Measurements from ENCODE around the gene METTL9. TPM values are rescaled to one million over a fixed set of nuclear protein-coding genes. Genes with fewer than 3 reads are reported as not detected.

METTL9 gene
- total RNA-seq, 2 donors from 2014 or later: 76.3 to 114 TPM

DNA sequence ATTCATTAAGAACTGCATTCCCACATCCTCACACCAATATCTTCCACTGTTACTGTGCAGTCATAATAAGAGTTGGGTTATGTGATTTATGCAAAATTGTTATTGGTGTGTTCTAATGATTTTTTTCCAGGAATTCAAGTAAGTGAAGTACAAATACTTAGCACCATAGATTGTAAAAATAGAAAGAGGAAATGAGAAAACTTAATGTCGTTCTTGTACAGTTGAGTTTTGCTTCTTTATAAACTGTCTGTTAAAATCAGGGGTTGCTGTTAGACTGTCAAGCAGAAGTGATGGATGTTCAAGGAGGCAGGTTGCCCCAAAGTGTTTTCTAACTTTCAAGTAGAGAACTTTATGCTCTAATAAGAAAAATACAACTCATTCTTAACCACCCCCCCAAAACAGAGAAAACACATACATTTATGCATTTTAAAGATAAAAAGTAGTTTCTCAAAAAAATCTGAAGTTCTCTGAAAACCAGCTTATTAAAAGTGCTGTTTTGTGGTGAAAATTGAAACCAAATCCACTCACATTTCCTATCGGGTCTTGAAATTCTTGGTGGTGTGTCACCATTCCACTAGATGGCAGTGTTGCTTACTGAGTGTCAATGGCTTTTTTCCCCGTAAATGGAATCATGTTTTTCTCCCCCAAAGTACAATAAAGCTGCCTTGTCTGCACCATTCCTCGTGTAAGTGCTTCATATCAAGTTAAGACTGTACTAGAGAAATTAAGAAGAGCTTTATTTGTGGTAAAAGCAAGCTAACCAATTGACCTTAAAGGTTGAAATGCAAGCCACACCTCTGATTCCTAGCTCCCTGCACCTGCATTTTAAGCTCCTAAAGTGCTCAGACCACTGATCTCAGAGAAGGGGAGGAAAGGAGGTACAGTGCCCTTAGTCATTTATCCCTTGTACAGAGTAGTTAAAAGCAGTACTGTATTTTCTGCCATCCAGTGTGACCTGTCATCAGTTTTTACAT, 57.7 kb downstream of the METTL9 start:
- no peak overlapping the region for H3K27ac ChIP-seq
- TF ChIP-seq POLR2A (IDR thresholded peaks at IDR 0.05): no peak
- TF ChIP-seq, protein P1, sequence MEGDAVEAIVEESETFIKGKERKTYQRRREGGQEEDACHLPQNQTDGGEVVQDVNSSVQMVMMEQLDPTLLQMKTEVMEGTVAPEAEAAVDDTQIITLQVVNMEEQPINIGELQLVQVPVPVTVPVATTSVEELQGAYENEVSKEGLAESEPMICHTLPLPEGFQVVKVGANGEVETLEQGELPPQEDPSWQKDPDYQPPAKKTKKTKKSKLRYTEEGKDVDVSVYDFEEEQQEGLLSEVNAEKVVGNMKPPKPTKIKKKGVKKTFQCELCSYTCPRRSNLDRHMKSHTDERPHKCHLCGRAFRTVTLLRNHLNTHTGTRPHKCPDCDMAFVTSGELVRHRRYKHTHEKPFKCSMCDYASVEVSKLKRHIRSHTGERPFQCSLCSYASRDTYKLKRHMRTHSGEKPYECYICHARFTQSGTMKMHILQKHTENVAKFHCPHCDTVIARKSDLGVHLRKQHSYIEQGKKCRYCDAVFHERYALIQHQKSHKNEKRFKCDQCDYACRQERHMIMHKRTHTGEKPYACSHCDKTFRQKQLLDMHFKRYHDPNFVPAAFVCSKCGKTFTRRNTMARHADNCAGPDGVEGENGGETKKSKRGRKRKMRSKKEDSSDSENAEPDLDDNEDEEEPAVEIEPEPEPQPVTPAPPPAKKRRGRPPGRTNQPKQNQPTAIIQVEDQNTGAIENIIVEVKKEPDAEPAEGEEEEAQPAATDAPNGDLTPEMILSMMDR (IDR thresholded peaks at IDR 0.05): peak; percentile 60 to 88 (median 66)
- H3K36me3 ChIP-seq (replicated peaks in 1 of 2; ENCODE audit: insufficient read depth in 1 of 2, low read depth in 2 of 2): no peaks in the 10 kb centered on the region
- WGBS, 2 donors: 12 to 21% methylated on average over 4 of the region's 4 CpGs
- DNase-seq: peak in 3 of 4 donors; percentile 25 to 42 (median 27)
- peaks cover 21% of the 10 kb centered on the region for H3K4me1 ChIP-seq
- no peak for ATAC-seq
- no peaks in the 10 kb centered on the region for H3K9me3 ChIP-seq
- intact Hi-C loops (cut with DNase I): no loop called here
- no peak overlapping the region for H3K4me3 ChIP-seq
- H3K27me3 ChIP-seq: no peaks in the 10 kb centered on the region

- H3K4me1 ChIP-seq: peaks cover 19% of the 10 kb centered on the region
- no peaks in the 10 kb centered on the region for H3K9me3 ChIP-seq
- ATAC-seq (no peak), DNase-seq (no peak)
- no peak overlapping the region for H3K4me3 ChIP-seq
- no peak overlapping the region for H3K27ac ChIP-seq
- intact Hi-C loops (cut with DNase I): no loop called here
- no peaks in the 10 kb centered on the region for H3K36me3 ChIP-seq (replicated peaks in 1 of 2; ENCODE audit: insufficient read depth in 1 of 2, low read depth in 2 of 2)
- TF ChIP-seq, protein P1 (IDR thresholded peaks at IDR 0.05): no peak
- no peaks in the 10 kb centered on the region for H3K27me3 ChIP-seq
- WGBS, 2 donors: 78 to 85% methylated on average over 4 of the region's 4 CpGs
Observed at GRCh38 chr16:21659124-21659523, 59.7 kb downstream of the METTL9 start.

GRCh38 chr16:21663889-21664647, 64.7 kb downstream of the METTL9 start, which contains the start of gene OTOA:
TSS of gene OTOA (plus strand) at chr16:21663968. CDS start at chr16:21678515, 14,547 bp downstream.
- Histone ChIP-seq H3K9me3 (no peaks in the 10 kb centered on the region), H3K4me1 (peaks cover 8% of the 10 kb centered on the region), H3K36me3 (replicated peaks in 1 of 2; ENCODE audit: insufficient read depth in 1 of 2, low read depth in 2 of 2) (no peaks in the 10 kb centered on the region), H3K4me3 (no peak within 1 kb of the TSS), H3K27me3 (no peaks in the 10 kb centered on the region), H3K27ac (no peak within 1 kb of the TSS)
- DNase-seq (peak in 1 of 4 donors; percentile 11), ATAC-seq (no peak)
- 8 to 23% methylated on average over 19 to 45 of the region's 45 CpGs for WGBS, 2 donors
- TF ChIP-seq, protein P1 (IDR thresholded peaks at IDR 0.05): no peak
- no peak for TF ChIP-seq POLR2A (IDR thresholded peaks at IDR 0.05)
- intact Hi-C loops (cut with DNase I): no loop called here

GRCh38 chr16:21664801-21665492, 65.6 kb downstream of the METTL9 start:
- Histone ChIP-seq H3K9me3 (no peaks in the 10 kb centered on the region), H3K36me3 (replicated peaks in 1 of 2; ENCODE audit: insufficient read depth in 1 of 2, low read depth in 2 of 2) (no peaks in the 10 kb centered on the region), H3K27me3 (no peaks in the 10 kb centered on the region), H3K4me1 (peaks cover 8% of the 10 kb centered on the region), H3K27ac (no peak overlapping the region), H3K4me3 (no peak overlapping the region)
- TF ChIP-seq POLR2A (IDR thresholded peaks at IDR 0.05): no peak
- TF ChIP-seq, protein P1 (IDR thresholded peaks at IDR 0.05): no peak
- ATAC-seq: no peak
- intact Hi-C loops (cut with DNase I): no loop called here
- no peak for DNase-seq
- 87 to 95% methylated on average over 10 of the region's 10 CpGs for WGBS, 2 donors
